Small intestine (tissue), 7 donors: ENCODE data around the gene SCNN1B. TPM values are rescaled to one million over a fixed set of nuclear protein-coding genes. Genes with fewer than 3 reads are reported as not detected.

Experiments used
- DNase-seq, 2 donors: peaks; one replicate each; pipeline versions ENCODE4 v3.0.0 to v3.0.0-alpha.2; 2013
- FAIRE-seq: peaks from 2 replicates; lab custom pipeline; 2012; peaks lifted over from hg19 to GRCh38; lab: Jason Lieb, UNC
- H3K27ac ChIP-seq, 3 donors: one replicate each; pipeline ENCODE4 v1.5.1; 2013; ENCODE audit warnings: low read length in 2 of 3, mild to moderate bottlenecking in 2 of 3, control low read depth in 1 of 3, inconsistent platforms in 1 of 3, low read depth in 1 of 3, moderate library complexity in 1 of 3
- H3K27me3 ChIP-seq, 3 donors: one replicate each; pipeline ENCODE4 v1.6.1; 2013; ENCODE audit warnings: low read length in 3 of 3, inconsistent platforms in 1 of 3; ENCODE audit not compliant: control insufficient read depth in 3 of 3, insufficient read depth in 3 of 3
- H3K36me3 ChIP-seq, 3 donors: one replicate each; pipeline ENCODE4 v1.6.1; 2013; ENCODE audit warnings: low read length in 3 of 3, inconsistent platforms in 1 of 3, low read depth in 1 of 3, mild to moderate bottlenecking in 1 of 3, moderate library complexity in 1 of 3; ENCODE audit not compliant: control insufficient read depth in 3 of 3, insufficient read depth in 2 of 3
- H3K4me1 ChIP-seq, 3 donors: one replicate each; pipeline ENCODE4 v1.6.1; 2013; ENCODE audit warnings: low read length in 2 of 3, inconsistent platforms in 1 of 3, low read depth in 1 of 3, mild to moderate bottlenecking in 1 of 3, moderate library complexity in 1 of 3; ENCODE audit not compliant: control insufficient read depth in 3 of 3, insufficient read depth in 2 of 3
- H3K4me3 ChIP-seq, 3 donors: one replicate each; pipeline ENCODE4 v1.5.1; 2013; ENCODE audit warnings: low read length in 3 of 3, control low read depth in 1 of 3, inconsistent platforms in 1 of 3, low read depth in 1 of 3, mild to moderate bottlenecking in 1 of 3, moderate library complexity in 1 of 3
- H3K9me3 ChIP-seq, 2 donors: one replicate each; pipeline ENCODE4 v1.6.1; 2013; ENCODE audit warnings: low read depth in 1 of 2, low read length in 1 of 2; ENCODE audit not compliant: control insufficient read depth in 2 of 2, insufficient read depth in 1 of 2
- WGBS, 3 donors: extraction: QIAGEN DNeasy Blood & Tissue Kit; methylation state at CpG; one replicate each; pipeline ENCODE4 v1.1.7; 2013; 5-methylcytosine and 5-hydroxymethylcytosine counted together
- polyA plus RNA-seq, 4 donors: library from polyadenylated mRNA; stranded (reverse) in 3 of 4; unstranded in 1 of 4; fragments of 200-250 nt in 3 of 4; fragments of 120-200 nt in 1 of 4; gene quantifications; one replicate each; pipeline versions ENCODE4 v1.2.1 to v1.2.3, GENCODE V29; 2013
- donor health status: healthy with polysubstance abuse.
- donor health status: control.
- donor health status: control.
- donor health status: Bipolar disorder and iron deficiency.
- donor health status: healthy.

Gene SCNN1B
- polyA plus RNA-seq, 4 donors, result 2.2 to 5.1 TPM; not detected in 2

DNA sequence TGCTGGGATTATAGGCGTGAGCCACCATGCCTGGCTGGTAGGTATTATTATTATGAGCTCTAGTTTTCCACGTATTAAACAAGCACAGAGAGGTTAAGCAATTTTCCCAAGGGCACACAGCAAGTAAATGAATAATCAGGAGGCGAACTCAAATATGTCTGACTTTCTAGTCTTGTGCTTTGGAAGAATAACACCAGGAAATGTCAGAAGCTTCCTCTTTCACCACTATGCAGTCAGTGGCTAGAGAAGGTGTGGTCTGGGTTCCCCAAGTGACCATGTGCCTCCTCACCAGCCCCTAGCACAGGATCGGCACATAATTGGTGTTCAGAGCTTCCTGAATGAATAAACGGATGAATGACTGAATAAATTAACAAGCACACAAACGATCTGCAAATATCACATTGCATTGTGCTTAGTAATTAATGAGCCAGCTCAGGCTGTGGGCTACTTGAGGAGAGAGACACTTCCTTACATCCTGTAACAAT, 21.6 kb upstream of the SCNN1B start:
- Histone ChIP-seq H3K4me1 (no peaks in the 10 kb centered on the region), H3K9me3 (no peaks in the 10 kb centered on the region), H3K4me3 (no peak overlapping the region), H3K27me3 (no peaks in the 10 kb centered on the region), H3K27ac (no peak overlapping the region), H3K36me3 (no peaks in the 10 kb centered on the region)
- 49 to 66% (median 52%) methylated on average over 6 of the region's 6 CpGs for WGBS, 3 donors
- FAIRE-seq (no peak), DNase-seq (no peak)

DNA sequence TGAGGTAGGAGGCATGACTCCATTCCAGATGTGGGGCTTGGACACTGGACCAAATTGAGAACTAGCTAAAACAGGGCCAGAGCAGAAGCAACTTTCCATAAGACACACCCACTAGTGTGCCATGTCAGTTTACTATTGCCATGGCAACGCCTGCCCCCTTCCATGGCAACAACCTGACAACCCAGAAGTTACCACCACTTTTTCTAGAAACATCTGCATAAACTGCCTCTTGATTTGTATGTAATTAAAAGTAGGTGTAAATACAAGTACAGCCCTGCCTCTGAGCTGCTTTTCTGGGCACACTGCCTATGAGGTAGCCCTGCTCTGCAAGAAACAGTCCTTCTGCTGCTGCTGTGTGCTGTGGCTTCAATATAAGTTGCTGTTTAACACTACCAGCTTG, 19.5 kb upstream of the SCNN1B start:
- Histone ChIP-seq H3K27me3 (no peaks in the 10 kb centered on the region), H3K4me3 (no peak overlapping the region), H3K4me1 (no peaks in the 10 kb centered on the region), H3K36me3 (no peaks in the 10 kb centered on the region), H3K27ac (no peak overlapping the region), H3K9me3 (no peaks in the 10 kb centered on the region)
- WGBS, 3 donors, result 71 to 84% (median 75%) methylated on average over 1 of the region's 1 CpG
- FAIRE-seq (no peak), DNase-seq (no peak)

GRCh38 chr16:23283571-23283970, 18.5 kb upstream of the SCNN1B start:
- no peak overlapping the region for H3K4me3 ChIP-seq
- no peaks in the 10 kb centered on the region for H3K27me3 ChIP-seq
- no peak overlapping the region for H3K27ac ChIP-seq
- DNase-seq, result no peak
- WGBS, 3 donors, result 68 to 84% (median 79%) methylated on average over 2 of the region's 2 CpGs
- H3K4me1 ChIP-seq, result no peaks in the 10 kb centered on the region
- H3K36me3 ChIP-seq, result no peaks in the 10 kb centered on the region
- no peaks in the 10 kb centered on the region for H3K9me3 ChIP-seq
- no peak for FAIRE-seq

- FAIRE-seq, result no peak
- no peak for DNase-seq
- H3K4me1 ChIP-seq, result no peaks in the 10 kb centered on the region
- WGBS, 3 donors, result 67 to 80% (median 68%) methylated on average over 2 of the region's 2 CpGs
- H3K4me3 ChIP-seq, result no peak overlapping the region
- H3K9me3 ChIP-seq, result no peaks in the 10 kb centered on the region
- H3K36me3 ChIP-seq, result no peaks in the 10 kb centered on the region
- H3K27me3 ChIP-seq, result no peaks in the 10 kb centered on the region
- no peak overlapping the region for H3K27ac ChIP-seq
Measured at GRCh38 chr16:23284584-23284983, 17.5 kb upstream of the SCNN1B start.

DNA sequence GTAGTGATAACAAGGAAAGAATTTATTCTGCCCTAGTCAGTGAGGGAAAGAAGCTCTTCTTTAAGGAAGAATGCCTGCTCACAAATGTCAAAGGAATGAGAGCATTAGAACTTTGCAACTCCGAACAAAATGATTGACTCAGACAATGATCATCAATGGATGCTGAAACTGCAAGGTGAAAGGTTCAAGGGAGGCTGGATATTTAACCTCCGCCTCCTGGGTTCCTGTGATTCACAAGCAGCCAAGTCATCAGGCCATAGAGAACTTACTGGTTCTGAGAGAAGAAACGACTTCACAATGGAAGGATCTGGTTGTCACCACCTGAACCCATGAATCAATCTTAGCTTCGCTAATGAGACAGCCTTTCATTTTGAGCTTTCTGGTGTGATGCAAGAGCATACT, 16.0 kb upstream of the SCNN1B start:
- H3K4me3 ChIP-seq, result no peak overlapping the region
- no peaks in the 10 kb centered on the region for H3K27me3 ChIP-seq
- H3K27ac ChIP-seq, result no peak overlapping the region
- WGBS, 3 donors, result 72 to 78% (median 74%) methylated on average over 4 of the region's 4 CpGs
- FAIRE-seq (no peak), DNase-seq (no peak)
- H3K9me3 ChIP-seq, result no peaks in the 10 kb centered on the region
- H3K36me3 ChIP-seq, result no peaks in the 10 kb centered on the region
- H3K4me1 ChIP-seq, result no peaks in the 10 kb centered on the region

- DNase-seq (no peak), FAIRE-seq (no peak)
- H3K36me3 ChIP-seq, result no peaks in the 10 kb centered on the region
- H3K27me3 ChIP-seq, result no peaks in the 10 kb centered on the region
- H3K9me3 ChIP-seq, result no peaks in the 10 kb centered on the region
- no peaks in the 10 kb centered on the region for H3K4me1 ChIP-seq
- H3K4me3 ChIP-seq, result no peak overlapping the region
- no peak overlapping the region for H3K27ac ChIP-seq
- 52 to 70% (median 62%) methylated on average over 3 of the region's 3 CpGs for WGBS, 3 donors
Measured at GRCh38 chr16:23288209-23288608, 13.9 kb upstream of the SCNN1B start.

GRCh38 chr16:23288726-23289512, 13.2 kb upstream of the SCNN1B start:
- Histone ChIP-seq H3K9me3 (no peaks in the 10 kb centered on the region), H3K4me1 (no peaks in the 10 kb centered on the region), H3K27ac (no peak overlapping the region), H3K36me3 (no peaks in the 10 kb centered on the region), H3K27me3 (no peaks in the 10 kb centered on the region), H3K4me3 (no peak overlapping the region)
- 68 to 82% (median 78%) methylated on average over 9 of the region's 9 CpGs for WGBS, 3 donors
- FAIRE-seq (no peak), DNase-seq (no peak)

GRCh38 chr16:23290189-23291062, 11.7 kb upstream of the SCNN1B start:
- Histone ChIP-seq H3K27ac (no peak overlapping the region), H3K36me3 (no peaks in the 10 kb centered on the region), H3K27me3 (no peaks in the 10 kb centered on the region), H3K4me3 (no peak overlapping the region), H3K4me1 (no peaks in the 10 kb centered on the region), H3K9me3 (no peaks in the 10 kb centered on the region)
- 60 to 72% (median 68%) methylated on average over 12 of the region's 12 CpGs for WGBS, 3 donors
- DNase-seq (no peak), FAIRE-seq (no peak)
